A172 (cell line): Measurements from ENCODE around the gene GRIK4. TPM values are rescaled to one million over a fixed set of nuclear protein-coding genes. Genes with fewer than 3 reads are reported as not detected.

ENCODE experiments used
- DNase-seq: peaks from one replicate; pipeline ENCODE4 v3.0.0-alpha.2; 2015; ENCODE audit warnings: low spot score
- total RNA-seq: library from RNA; depleted of rRNA; stranded (reverse); fragments of >200 nt; shearing (Covaris generic); gene quantifications from 2 replicates; pipeline ENCODE4 v1.2.3, GENCODE V29; 2014

GRIK4 gene
- total RNA-seq, 1 experiment from 2014 or later = not detected

DNA sequence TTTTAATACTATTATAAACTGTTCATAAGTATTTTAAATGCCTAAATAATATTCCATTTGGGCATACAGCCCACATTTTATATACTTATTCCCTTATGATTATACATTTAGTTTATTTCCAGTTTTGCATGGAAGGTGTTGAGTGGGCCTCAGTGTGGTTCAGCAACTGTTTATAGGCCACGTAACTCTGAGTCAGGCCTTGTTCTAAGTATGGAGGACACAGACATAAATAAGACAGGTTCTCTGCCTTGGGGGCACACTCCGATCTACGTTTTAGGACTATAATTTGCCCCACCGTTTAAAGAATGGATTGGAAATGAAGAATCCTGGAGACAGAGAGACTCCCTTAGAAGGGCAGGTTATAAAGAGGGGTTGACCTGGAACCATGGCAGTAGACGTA is 300.2 kb downstream of the GRIK4 start:
- DNase-seq = no peak

DNA sequence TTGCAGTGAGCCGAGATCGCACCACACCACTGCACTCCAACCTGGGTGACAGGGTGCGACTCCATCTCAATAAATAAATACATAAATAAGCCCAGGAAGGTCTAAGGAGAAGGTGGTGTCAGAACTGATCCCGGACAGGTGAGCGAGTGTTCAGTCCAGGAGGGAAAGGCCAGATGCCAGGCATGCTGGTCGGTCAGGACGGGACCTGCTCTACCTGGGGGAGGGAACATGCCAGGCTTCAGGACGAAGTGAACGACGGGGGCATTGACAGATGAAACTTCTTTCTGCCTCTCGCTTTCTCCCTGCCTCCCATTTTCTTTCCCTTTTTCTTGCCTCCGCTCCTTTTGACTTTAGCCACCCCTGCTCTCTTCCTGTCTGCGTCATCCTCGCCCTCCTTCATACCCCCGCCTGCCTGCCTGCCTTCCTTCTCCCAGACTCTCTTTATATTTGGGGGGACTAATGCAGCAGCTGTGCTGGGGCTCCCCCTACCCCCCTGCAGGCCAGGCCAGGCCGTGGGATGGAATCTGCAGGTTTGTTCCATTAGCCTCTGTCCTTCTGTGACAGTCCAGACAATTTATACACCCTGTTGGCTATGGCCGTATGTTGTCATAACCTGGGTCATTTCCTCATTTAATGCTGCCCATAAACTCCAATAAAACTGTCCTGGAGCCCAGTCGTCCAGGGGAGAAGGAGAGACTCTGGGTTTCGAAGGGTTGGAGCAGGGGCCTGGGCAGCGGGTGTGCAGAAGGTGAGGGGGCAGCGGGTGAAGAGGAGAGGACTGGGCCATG is 303.2 kb downstream of the GRIK4 start:
- no peak for DNase-seq

DNA sequence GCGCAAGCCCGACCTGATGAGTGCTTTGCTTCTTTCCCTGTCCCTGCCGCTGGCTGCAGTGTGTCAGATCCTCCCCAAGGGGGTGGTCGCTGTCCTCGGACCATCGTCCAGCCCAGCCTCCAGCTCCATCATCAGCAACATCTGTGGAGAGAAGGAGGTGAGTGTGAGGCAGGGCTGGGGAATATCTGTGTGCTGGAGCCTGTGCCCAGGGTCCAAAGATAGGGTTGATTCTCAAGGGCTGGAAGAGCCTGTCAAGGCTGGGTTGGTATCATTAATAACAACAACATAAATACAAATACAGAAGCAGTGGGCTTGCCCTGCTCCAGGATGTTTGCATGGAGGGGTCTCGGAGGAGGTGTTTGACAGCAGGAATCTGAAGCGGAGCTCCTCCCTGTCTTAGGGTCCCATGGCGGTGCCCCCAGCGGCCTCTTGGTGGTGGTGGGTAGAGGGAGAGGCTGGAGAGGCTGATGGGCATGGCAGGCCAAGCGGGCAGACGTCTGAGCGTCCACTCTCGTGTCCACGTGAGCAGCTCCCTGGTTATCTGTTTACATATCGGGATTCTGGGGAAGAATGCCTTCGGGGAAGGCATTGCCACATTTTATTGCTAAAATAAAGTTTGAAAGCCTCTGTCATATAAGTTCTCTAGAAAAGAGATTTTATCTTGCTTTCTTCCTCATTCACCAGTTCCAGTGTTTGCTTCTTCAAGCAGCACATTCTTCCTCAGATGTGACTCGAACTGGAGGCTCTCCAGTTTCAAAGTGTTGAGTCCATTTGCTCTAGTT is 304.0 kb downstream of the GRIK4 start:
- DNase-seq = no peak

DNA sequence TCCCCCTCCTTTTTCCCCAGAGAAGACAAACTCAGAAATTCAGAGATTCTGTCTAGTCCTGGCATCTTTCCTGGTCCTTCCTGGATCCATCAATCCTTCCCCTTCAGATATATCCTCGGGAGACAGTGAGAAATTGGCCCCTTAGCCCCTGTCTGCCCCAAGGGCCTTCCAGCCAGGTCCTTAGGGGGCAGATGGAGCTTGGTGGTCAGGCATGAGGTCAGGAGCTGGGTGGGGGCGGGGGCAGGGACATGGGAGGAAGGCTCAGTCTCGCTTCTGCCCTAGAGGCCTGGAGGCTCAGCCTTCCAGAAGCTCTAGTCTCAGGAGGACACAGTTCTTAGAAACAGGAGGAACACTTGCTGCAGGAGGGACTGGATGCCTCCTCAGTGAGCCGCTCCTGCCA is 304.6 kb downstream of the GRIK4 start:
- DNase-seq = no peak

DNA sequence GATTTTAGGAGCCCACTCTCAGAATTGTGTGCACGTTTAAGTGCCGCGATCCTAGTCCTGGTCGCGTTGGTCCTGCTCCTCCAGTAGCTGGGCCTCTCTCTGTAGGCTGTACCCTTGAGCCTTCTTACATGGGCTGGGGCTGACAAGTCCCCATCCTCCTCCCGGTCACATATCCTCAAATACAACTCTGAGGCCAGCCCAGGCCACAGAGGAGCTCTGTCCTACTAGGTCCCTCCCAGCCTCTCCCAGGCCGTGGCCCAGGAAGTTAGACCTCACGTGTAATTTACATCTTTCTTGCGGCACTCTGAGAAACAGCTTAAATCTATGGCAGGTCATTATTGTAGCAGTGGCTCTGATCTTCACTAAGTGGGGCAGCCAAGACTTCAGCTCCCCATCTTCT is 305.2 kb downstream of the GRIK4 start:
- DNase-seq = no peak

DNA sequence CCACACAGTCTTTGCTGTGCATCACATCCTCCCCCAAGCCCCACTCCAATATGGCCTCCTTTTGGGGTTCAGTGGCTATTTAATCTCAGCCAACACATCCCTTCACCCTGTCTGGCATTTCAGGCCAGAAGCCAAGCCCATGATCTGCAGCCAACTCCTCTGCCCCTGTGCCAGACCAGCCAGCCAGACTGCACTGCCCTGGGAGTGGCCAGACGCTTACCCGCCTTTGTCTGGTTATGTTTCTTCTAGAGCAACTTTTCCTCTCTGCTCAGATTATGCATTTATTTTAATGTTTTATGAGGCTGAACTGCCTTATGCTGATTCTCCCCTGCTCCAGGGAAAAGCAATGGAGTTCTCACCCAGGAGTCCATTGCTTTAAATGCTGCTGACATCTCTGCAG is 305.6 kb downstream of the GRIK4 start:
- no peak for DNase-seq

DNA sequence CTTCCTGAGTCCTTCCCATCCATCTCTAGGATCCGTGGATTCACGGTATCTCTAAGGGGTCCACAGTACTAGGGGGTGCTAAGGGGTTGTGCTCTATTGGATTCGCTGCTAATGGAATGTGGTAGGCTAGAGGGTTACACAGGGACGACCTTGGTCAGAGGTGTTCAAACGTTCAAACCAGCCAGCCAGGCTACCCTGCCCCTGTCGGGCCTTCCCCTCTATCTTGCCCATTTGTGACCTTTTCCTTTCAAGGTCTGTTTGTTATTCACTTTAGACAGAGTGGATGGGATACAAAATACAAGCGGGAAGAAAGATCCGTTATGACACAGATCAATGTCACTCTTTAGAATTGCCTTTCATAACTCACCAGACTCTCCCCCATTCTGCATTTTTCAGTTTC is 306.5 kb downstream of the GRIK4 start:
- DNase-seq = no peak

DNA sequence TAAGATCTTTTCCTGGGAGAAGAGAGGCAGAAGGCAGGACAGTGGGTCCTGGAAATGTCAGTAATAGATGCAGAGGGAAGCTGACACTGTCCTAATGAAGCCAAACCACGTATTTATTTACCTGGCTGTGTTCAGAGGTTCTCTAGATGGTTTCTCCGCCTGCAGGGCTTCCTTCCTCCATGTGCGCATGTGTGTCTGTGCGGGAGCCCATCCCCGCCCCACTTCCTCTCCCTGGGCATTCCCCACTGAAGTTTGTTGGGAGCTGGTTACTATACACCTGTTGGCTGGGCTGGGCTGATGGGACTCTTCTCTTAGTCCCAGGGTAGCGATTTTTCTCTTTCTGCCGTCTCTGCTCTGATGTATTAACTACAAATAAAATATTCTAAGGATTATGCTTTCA is 307.5 kb downstream of the GRIK4 start:
- no peak for DNase-seq

DNA sequence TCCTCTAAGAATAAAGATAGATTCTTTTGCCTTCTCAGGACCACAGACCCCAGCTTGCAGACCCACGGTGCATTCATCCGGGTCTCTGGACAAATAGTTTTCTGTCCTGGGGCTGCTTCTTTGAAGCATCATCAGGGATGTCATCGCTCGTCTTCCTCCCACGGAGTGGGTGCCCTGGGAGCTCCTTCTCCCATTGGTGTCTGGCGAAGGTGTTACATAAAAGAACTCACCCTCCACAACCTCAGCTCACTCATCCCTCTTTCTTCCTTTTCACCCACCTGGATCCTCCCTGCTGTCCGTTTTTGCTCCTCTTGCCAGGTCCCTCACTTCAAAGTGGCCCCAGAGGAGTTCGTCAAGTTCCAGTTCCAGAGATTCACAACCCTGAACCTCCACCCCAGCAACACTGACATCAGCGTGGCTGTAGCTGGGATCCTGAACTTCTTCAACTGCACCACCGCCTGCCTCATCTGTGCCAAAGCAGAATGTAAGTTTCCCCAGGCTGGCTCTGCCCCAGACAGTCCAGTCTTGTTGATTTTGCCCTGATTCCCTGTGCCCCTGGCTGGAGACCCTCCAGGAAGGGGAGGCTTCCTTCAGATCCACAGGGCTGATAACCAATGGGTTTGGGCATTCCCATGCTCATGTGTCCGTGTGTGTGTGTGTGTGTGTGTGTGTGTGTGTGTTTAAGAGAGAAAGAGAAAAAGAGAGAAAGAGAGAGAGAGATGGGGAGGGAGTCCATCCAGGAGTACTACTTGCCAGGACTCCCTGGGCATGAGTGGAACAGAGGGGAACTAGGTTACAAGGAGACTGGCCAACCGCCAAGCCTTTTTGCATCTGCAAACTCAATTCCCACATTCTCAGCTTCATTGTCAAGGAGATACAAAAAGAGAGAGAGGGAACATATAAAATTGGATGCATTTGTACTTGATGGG is 308.2 kb downstream of the GRIK4 start:
- no peak for DNase-seq

DNA sequence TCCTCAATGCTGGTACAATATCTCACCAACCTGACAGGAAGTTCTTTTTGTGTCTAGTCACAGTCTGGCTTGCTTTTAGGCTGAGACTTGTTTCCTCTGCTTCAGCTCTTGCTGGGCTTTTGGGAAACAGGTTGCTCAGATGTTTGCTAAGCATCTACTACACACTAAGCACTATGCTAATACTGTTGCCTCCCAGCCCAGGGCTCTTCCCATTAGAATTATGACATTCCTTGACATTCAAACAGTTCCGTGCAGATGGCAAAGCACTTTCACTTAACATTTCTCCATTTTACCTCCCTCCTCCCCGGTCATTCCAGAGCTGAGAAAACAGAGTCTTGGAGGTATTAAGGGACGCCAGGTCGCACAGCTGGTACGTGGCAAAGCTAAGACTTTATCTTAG is 311.6 kb downstream of the GRIK4 start:
- no peak for DNase-seq

DNA sequence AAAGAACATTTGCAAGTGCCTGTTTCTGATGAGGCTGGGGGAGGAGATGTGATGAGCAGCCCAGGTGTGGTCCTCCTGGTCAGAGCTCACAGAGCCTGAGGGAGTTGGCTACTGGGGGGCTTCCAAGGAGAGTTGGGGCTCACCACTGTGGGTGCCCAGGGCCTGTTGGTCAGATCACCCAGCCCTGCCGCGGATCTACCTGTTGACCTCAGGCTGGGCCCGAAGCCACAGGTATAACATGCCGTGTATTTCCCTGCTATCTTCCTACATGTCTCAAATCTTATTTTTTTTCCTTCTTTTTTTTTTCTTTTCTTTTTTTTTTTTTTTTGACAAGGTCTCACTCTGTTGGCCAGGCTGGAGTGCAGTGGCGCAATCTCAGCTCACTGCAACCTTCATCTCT is 312.7 kb downstream of the GRIK4 start:
- DNase-seq = no peak

DNA sequence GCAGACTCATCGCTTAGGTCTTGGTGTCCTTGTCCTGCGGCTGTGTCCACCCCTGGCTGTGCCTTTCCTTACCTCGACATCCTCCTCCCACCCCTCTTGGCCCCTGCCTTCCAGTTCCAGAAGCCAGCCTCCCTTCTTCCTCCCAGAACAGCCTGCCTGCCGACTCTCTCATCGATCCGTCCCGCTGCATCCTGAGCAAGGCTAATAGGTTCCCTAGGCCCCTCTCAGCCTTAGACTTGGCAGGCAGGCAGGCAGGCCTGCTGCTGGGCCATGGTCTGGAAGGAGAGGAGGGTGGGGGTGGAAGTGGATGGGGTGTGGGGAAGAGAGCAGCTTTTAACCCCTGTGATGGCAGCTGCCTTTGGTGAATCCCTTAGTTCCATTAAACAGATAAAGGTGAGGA is 315.6 kb downstream of the GRIK4 start:
- no peak for DNase-seq

DNA sequence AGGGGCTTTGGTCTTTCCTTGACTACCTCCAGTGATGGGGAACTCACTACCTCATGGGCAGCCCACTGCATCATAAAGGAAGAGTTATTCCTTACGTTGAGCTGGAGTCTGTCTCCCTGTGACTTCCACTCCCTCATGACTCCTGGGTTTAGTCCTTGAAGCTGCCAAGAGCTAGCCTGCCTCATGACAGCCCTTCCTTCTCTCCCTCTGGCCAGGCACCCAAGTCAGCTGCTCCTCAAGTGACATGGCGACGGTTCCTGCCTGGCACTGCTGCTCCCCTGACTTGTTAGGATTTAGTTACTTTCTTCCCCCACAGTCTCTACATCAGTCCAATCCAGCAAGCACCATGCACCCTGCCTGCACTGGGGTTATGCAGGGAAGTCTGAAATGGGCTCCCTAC is 316.3 kb downstream of the GRIK4 start:
- DNase-seq = no peak

DNA sequence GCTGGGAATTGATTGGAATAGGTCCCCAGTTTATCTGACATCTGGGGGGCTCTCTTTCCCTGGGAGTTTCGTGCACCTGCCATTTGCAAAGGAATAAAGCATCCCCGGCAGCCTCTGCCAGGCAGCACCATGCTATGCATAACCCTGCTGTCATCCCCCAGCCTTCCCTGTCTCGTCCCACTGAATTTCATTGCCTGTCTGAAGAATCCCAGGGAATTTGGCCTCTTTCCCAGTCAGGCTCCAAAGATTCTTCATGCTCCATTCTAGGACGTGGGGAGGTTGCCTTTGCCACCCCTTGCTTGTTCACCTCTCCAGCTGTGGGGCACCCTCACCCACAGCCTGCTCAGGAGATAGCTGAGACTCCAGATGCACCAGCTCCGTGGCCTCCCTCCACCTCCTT is 317.3 kb downstream of the GRIK4 start:
- DNase-seq = no peak

DNA sequence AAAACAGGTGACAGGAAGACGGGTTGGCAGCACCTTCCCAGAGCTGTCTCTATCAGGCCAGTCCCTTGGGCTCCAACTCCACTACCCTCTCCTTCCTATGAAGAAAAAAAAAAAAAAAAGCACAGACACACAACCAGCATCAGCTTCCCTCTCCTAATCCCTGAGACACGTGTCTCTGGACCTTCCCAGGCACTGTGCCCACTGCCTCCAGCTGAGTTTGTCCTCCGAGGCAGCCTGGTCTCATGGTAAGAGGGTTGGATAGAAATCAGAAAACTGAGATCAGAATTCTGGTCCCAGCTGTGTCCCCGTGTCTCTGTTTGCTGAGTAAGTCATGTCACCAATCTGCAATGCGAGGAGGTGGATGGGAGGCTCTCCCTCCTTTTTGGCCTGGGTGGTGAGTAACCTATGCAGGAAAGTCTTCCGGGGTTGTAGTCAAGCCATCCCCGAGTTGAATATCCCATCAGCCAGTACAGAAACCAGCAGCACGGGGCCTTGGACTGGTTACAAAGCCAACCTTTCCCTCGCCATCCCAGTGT is 318.6 kb downstream of the GRIK4 start:
- no peak for DNase-seq

DNA sequence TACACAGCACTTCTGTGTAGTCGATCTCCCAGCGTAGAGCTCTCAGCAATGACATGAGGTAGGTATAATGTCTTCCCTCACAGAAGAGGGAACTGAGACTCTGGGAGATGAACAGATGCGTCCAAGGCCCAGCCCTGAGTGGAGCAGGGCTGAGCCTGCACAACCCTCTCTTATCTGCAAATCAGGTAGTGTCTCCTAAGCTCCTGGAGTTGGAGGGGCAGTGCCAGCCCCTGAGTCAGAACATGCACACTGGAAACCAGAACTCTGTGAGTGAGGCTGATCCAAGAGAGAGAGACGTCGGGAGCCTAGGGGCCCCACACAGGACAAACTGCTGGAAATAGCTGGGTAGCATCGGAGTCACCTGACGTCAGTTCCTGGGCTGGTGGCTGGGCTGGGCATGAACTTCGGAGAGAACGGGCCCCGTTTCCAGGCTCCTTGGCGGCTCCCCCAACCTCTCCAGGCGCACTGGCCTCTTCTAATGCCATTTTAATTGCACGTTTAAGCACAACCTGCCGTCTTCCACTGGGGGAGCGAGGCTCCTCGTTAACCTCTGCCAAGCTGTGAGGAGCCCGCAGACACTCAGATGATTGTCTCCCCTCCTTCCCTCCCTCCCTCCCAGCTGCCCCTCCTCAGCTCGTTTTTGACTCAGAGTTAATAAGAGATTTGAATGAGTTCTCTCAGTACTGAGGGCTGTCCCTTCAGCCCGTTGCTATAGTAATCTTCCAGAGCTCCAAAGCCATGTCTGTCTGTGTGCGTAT is 321.1 kb downstream of the GRIK4 start:
- DNase-seq = no peak

DNA sequence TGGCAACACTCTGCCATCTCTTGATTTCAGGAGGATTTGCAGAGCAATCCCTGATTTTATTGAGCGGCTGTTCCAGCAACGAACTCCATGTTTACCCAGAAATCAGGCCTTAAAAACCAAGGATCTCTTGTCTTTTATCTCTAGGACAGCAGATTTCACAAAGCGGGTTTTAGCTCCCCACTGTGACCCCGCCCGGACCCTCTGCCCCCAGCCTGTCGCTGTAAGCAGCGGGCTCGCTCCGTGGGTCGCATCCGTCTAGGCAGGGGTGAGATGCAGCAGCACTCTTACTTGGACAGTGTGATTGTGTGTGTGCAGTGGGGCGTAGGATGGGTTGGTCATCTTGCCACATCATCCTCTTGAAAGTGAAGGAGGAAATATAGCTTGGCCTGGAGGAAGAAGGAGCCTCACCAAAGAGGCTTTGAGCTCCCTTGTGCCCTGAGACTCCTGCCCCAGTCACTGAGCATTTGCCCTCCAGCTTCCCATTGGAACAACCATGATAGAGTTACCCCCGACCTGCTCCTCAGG is 323.2 kb downstream of the GRIK4 start:
- no peak for DNase-seq

DNA sequence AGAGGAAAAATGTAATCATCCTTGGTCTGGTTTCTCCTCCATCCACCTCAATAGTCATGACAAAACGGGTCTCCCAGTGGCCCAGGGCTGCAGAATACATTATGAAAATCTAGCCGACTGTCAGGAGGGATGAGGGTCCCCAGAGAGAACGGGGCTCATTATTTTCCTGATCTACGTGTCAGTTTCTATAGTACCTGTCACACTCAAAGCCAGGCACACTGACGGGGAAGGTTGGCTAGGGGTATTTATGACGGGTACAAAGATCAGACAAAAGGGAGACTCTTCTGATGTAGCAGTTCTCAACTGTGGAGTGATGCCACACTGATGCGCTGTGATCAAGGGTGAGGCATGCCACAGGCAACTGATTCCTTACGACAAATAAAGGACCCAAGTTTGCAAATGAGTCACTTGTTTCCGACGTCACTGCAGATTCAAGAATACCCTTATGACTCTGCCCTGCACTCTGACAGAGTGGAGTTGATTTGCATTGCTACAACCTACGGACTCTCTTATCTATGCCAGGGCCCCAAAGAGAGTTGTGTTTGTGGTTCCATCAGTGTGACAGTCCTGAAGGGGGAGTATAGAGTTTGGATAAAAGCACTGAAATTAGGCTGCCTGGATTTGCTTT is 324.2 kb downstream of the GRIK4 start:
- no peak for DNase-seq

DNA sequence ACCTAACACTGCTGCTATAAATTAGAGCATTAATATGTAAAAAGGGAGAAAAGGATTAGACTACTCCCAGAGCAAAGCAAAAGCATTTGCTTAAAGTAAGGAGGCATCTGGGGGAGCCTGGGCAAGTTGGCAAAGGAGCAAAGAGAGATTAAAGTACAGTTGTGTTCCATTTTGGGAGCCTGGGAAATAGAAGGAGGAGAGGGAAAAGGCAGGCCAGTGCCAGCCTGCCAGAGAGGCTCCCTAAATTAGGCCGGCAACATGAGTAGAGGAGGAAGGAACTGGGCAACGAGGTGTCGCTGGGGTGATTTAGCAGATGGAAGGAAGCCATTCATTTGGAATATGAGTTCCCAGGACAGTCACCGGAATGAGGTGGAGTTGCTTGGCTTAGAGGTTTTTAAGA is 326.1 kb downstream of the GRIK4 start:
- DNase-seq = no peak

DNA sequence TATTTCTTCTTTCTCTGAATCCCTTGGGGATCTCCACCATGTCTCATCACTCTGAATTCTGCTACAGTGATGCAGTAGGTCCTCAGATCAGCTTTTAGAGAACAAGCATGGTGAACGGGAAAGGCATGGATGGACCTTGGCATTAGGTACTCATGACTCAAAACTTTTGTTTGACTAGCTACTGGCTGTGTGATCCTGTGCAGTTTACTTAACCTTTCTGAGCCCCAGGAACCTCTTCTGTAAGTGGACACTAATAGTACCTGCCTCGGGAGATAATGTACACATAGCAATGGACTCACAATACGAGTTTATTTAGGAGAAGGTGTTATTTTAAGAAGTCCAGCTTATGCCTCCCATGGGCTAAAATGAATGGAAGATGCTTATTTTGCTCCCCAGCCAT is 327.7 kb downstream of the GRIK4 start:
- no peak for DNase-seq
